Trophoblast cell (in vitro differentiated cells and primary cell): ENCODE data around the gene SPTB.

Experiments
- DNase-seq, 2 donors: peaks; one replicate each; pipeline ENCODE4 v3.0.0-alpha.2; 2016
- H2AFZ ChIP-seq: 2 replicates; pipeline ENCODE4 v1.6.1; 2013; ENCODE audit warnings: low read length, moderate library complexity, mild to moderate bottlenecking; ENCODE audit not compliant: insufficient read depth, poor library complexity
- H2AK5ac ChIP-seq: 2 replicates; pipeline ENCODE4 v1.6.1; 2013; ENCODE audit warnings: mild to moderate bottlenecking, low read length
- H2BK120ac ChIP-seq: 2 replicates; pipeline ENCODE4 v1.6.1; 2013; ENCODE audit warnings: low read length, mild to moderate bottlenecking, moderate library complexity; ENCODE audit not compliant: insufficient read depth, poor library complexity
- H2BK12ac ChIP-seq: 2 replicates; pipeline ENCODE4 v1.6.1; 2013; ENCODE audit warnings: mild to moderate bottlenecking, low read length, moderate library complexity
- H2BK5ac ChIP-seq: 2 replicates; pipeline ENCODE4 v1.6.1; 2013; ENCODE audit warnings: low read length, low read depth, moderate library complexity, mild to moderate bottlenecking; ENCODE audit not compliant: poor library complexity
- H3K14ac ChIP-seq: 2 replicates; pipeline ENCODE4 v1.6.1; 2013; ENCODE audit warnings: mild to moderate bottlenecking, low read length
- H3K18ac ChIP-seq: 2 replicates; pipeline ENCODE4 v1.6.1; 2013; ENCODE audit warnings: mild to moderate bottlenecking, low read length
- H3K23ac ChIP-seq: 2 replicates; pipeline ENCODE4 v1.6.1; 2013; ENCODE audit warnings: low read length
- H3K27ac ChIP-seq: 2 replicates; pipeline ENCODE4 v1.5.1; 2013; ENCODE audit warnings: low read depth, mild to moderate bottlenecking, inconsistent platforms, low read length, moderate library complexity
- H3K27me3 ChIP-seq: 2 replicates; pipeline ENCODE4 v1.6.1; 2013; ENCODE audit warnings: inconsistent platforms, mild to moderate bottlenecking, low read length, moderate library complexity; ENCODE audit not compliant: insufficient read depth
- H3K36me3 ChIP-seq, 2 experiments: 1 replicate in 1 of 2; 2 replicates in 1 of 2; pipeline ENCODE4 v1.6.1; 2013; ENCODE audit warnings: low read length in 2 of 2, mild to moderate bottlenecking in 2 of 2, moderate library complexity in 1 of 2; ENCODE audit not compliant: insufficient read depth in 2 of 2, control insufficient read depth in 1 of 2
- H3K4ac ChIP-seq: 2 replicates; pipeline ENCODE4 v1.6.1; 2013; ENCODE audit warnings: low read depth, mild to moderate bottlenecking, low read length, moderate library complexity
- H3K4me1 ChIP-seq, 2 experiments: 1 replicate in 1 of 2; 2 replicates in 1 of 2; pipeline ENCODE4 v1.6.1; 2013; ENCODE audit warnings: low read length in 2 of 2, mild to moderate bottlenecking in 2 of 2, moderate library complexity in 1 of 2; ENCODE audit not compliant: insufficient read depth in 2 of 2, control insufficient read depth in 1 of 2
- H3K4me2 ChIP-seq: 2 replicates; pipeline ENCODE4 v1.6.1; 2013; ENCODE audit warnings: inconsistent platforms, mild to moderate bottlenecking, low read length, moderate library complexity
- H3K4me3 ChIP-seq: 2 replicates; pipeline ENCODE4 v1.5.1; 2013; ENCODE audit warnings: mild to moderate bottlenecking, low read depth, low read length, inconsistent platforms
- H3K79me1 ChIP-seq: one replicate; pipeline ENCODE4 v1.6.1; 2013; ENCODE audit warnings: low read length
- H3K79me2 ChIP-seq: 2 replicates; pipeline ENCODE4 v1.6.1; 2013; ENCODE audit warnings: low read length, mild to moderate bottlenecking; ENCODE audit not compliant: control insufficient read depth, insufficient read depth, poor library complexity
- H3K9ac ChIP-seq: 2 replicates; pipeline ENCODE4 v1.6.1; 2013; ENCODE audit warnings: mild to moderate bottlenecking, low read length
- H3K9me3 ChIP-seq: 2 replicates; pipeline ENCODE4 v1.6.1; 2013; ENCODE audit warnings: low read depth, mild to moderate bottlenecking, control low read depth, inconsistent platforms, low read length; ENCODE audit not compliant: insufficient read depth
- H4K12ac ChIP-seq: 2 replicates; pipeline ENCODE4 v1.6.1; 2013; ENCODE audit warnings: low read depth, mild to moderate bottlenecking, low read length, moderate library complexity
- H4K8ac ChIP-seq: 2 replicates; pipeline ENCODE4 v1.6.1; 2013; ENCODE audit warnings: low read depth, mild to moderate bottlenecking, low read length, moderate library complexity
- H4K91ac ChIP-seq: one replicate; pipeline ENCODE4 v1.6.1; 2013; ENCODE audit warnings: low read depth, mild to moderate bottlenecking, low read length, moderate library complexity
- WGBS: extraction: QIAGEN DNeasy Blood & Tissue Kit; methylation state at CpG from one replicate; pipeline ENCODE4 v1.1.7; 2013; ENCODE audit warnings: missing lambda C conversion rate; ENCODE audit not compliant: insufficient read length, insufficient coverage; ENCODE audit errors: extremely low coverage; 5-methylcytosine and 5-hydroxymethylcytosine counted together

Gene SPTB

DNA sequence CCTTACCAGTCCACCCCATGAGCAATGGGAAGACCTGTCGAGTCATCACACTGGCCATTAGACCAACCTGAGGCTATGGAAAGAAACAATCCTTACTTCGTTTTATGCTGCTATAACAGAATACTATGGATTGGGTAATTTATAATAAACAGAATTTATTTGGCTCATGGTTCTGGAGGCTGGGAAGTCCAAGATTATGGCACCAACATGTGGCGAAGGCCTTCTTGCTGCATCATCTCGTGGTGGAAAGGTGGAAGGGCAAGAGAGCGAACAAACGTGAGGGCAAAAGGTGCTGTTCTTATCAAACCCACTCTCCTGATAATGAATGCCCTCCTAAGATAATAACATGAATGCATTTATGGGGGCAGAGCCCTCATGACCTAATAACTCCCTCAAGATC, 9.6 kb upstream of the SPTB start:
- no peaks in the 10 kb centered on the region for H3K79me2 ChIP-seq
- no peak overlapping the region for H4K91ac ChIP-seq
- DNase-seq: no peak
- H3K27me3 ChIP-seq: no peaks in the 10 kb centered on the region
- no peaks in the 10 kb centered on the region for H3K9me3 ChIP-seq
- no peak overlapping the region for H3K4me2 ChIP-seq
- H2BK5ac ChIP-seq: no peak overlapping the region
- no peak overlapping the region for H3K14ac ChIP-seq
- no peak overlapping the region for H3K18ac ChIP-seq
- no peak overlapping the region for H3K23ac ChIP-seq
- H3K9ac ChIP-seq: no peak overlapping the region
- H3K79me1 ChIP-seq: no peaks in the 10 kb centered on the region
- no peak overlapping the region for H2BK12ac ChIP-seq
- no peaks in the 10 kb centered on the region for H3K4me1 ChIP-seq
- no peak overlapping the region for H4K12ac ChIP-seq
- H3K4me3 ChIP-seq: no peak overlapping the region
- no peak overlapping the region for H3K4ac ChIP-seq
- H3K27ac ChIP-seq: no peak overlapping the region
- H2AK5ac ChIP-seq: no peak overlapping the region
- no peak overlapping the region for H2BK120ac ChIP-seq
- no peaks in the 10 kb centered on the region for H3K36me3 ChIP-seq
- WGBS: no CpG with 5 or more reads among the region's 6 CpGs
- H4K8ac ChIP-seq: no peak overlapping the region
- H2AFZ ChIP-seq: no peak overlapping the region

DNA sequence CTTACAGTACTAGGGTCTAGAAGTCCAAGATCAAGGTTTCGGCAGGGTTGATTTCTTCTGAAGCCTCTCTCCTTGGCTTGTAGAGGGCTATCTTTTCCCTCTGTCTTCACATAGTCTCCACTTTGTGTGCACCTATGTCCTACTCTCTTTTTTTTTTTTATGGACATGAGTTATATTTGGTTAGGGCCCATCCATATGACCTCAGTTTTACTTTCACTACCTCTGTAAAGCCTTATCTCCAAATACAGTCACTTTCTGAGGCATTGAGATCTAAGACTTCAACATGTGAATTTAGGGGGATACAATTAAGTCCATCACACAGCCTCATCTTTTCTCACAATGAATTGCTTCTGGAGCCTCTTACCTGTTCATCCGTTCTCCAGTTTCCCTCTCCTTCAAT, 5.9 kb upstream of the SPTB start:
- Histone ChIP-seq H2BK5ac (no peak overlapping the region), H4K91ac (no peak overlapping the region), H3K4me3 (no peak overlapping the region), H3K79me2 (no peaks in the 10 kb centered on the region), H2AK5ac (no peak overlapping the region), H3K79me1 (no peaks in the 10 kb centered on the region), H3K27me3 (peaks cover 3% of the 10 kb centered on the region), H3K4me1 (peaks cover 0 to 3% of the 10 kb centered on the region in 2 experiments), H3K27ac (no peak overlapping the region), H2AFZ (no peak overlapping the region), H3K4ac (no peak overlapping the region), H4K8ac (no peak overlapping the region), H3K9ac (no peak overlapping the region), H3K23ac (no peak overlapping the region), H3K9me3 (no peaks in the 10 kb centered on the region), H2BK12ac (no peak overlapping the region), H3K14ac (no peak overlapping the region), H2BK120ac (no peak overlapping the region), H3K18ac (no peak overlapping the region), H4K12ac (no peak overlapping the region), H3K4me2 (no peak overlapping the region), H3K36me3 (no peaks in the 10 kb centered on the region)
- no CpG with 5 or more reads among the region's 2 CpGs for WGBS
- DNase-seq: no peak

DNA sequence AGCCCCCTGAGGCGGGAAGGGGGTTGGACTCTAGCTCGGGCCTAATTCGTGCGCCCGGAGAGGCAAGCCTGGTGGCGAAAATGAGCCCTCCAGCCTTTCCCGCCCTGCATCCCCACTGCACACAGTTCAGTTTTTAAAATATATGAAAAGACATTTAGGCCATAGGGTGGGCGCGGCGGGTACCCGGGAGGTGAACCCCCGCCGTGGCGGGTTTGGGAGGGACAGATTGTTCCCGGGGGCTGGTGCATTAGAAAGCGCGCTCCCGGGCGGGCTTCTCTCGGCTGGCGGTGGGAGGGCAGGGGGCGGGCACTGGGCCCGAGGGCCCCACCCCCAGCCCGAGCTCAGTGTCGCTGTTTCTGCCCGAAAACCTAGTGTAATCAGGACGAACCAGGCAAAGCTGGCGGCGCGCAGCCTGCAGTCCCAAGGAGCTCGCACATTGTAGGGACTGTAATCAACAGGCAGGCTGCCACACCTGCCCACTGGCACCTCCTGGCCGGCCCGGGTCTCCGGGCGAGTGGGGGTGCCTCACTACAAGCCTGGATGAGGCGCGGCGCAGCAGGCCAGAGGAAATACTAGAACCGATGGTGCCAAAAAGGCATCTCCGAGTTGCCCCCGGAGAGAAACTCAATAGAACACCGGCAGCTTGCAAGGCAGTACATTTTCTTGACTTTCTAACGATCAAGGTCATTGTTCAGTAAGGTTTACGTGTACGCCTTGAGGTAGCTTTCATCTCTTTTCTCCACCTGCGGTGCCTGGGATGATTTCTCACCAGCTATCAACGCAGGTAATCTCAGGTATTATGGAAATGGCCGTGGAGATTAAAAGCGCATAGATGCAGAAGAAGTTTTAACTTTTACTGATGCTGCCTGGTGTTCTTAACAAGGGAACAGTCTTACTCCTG, 764 bp upstream of the SPTB start:
- Histone ChIP-seq H3K4me3 (peak overlapping the region; percentile 61), H2AFZ (peak overlapping the region; percentile 4), H2BK5ac (no peak overlapping the region), H4K8ac (no peak overlapping the region), H3K79me1 (no peaks in the 10 kb centered on the region), H2AK5ac (no peak overlapping the region), H3K18ac (no peak overlapping the region), H4K12ac (no peak overlapping the region), H3K14ac (no peak overlapping the region), H3K4ac (no peak overlapping the region), H3K9ac (no peak overlapping the region), H2BK120ac (no peak overlapping the region), H3K9me3 (peaks cover 2% of the 10 kb centered on the region), H3K4me1 (peaks cover 7 to 15% of the 10 kb centered on the region in 2 experiments), H3K27me3 (peaks cover 23% of the 10 kb centered on the region), H3K36me3 (no peaks in the 10 kb centered on the region), H3K27ac (no peak overlapping the region), H3K79me2 (no peaks in the 10 kb centered on the region), H2BK12ac (no peak overlapping the region), H3K4me2 (peak overlapping the region; percentile 85), H3K23ac (no peak overlapping the region), H4K91ac (no peak overlapping the region)
- no CpG with 5 or more reads among the region's 49 CpGs for WGBS
- peak; percentile 1 to 48 for DNase-seq

DNA sequence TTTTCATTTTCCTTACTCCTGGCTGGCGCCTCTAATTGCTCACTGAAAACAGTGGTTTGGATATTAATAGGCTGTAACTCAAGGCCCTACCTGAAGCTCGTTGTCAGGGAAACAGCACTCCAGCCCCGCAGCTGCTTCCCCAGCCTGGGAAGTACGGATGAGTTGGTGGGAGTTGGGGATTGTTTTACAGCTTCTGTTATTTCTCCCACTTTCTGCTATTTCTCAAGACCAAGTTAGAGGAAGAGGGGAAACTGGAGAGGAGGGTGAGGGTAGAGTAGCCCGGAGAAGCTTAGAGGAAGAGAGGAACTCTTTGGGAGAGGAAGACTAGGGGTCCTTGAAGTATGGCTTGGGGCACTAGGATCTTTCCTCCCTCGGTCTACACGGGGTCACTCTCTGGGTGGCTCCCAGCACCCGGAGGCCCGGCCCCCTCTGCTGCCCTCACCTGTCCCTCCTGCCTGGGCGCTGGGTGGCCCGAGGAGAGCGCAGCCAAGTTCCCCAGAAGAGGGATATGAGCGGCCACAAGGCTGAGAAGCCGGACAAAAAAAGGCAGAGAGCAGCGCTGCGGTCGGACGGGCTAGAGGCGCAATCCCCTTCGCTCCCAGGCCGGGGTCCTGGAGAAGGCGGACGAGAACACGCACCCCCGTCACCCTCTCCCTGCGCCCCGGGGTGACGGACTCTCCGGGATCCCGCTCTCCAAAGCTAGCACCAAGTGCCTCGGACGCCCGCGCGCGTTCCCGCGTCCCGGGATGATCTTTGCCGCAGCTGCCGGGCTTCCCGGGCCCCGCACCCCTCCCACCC, 671 bp downstream of the SPTB start:
- H3K4me1 ChIP-seq: peaks cover 7 to 15% of the 10 kb centered on the region in 2 experiments
- WGBS: no CpG with 5 or more reads among the region's 43 CpGs
- no peak overlapping the region for H3K14ac ChIP-seq

More for the DNA sequence above, 671 bp downstream of the SPTB start:
- H2AFZ ChIP-seq: no peak overlapping the region
- H3K36me3 ChIP-seq: no peaks in the 10 kb centered on the region
- H3K4me2 ChIP-seq: peak overlapping the region; percentile 85
- H3K27ac ChIP-seq: no peak overlapping the region
- H3K23ac ChIP-seq: no peak overlapping the region
- H3K79me1 ChIP-seq: no peaks in the 10 kb centered on the region
- no peak overlapping the region for H2AK5ac ChIP-seq
- H4K12ac ChIP-seq: no peak overlapping the region
- no peak overlapping the region for H3K4ac ChIP-seq
- no peak overlapping the region for H2BK5ac ChIP-seq
- no peak for DNase-seq
- H3K27me3 ChIP-seq: peaks cover 23% of the 10 kb centered on the region
- peak overlapping the region; percentile 61 for H3K4me3 ChIP-seq
- no peak overlapping the region for H4K8ac ChIP-seq
- H3K18ac ChIP-seq: no peak overlapping the region
- peaks cover 2% of the 10 kb centered on the region for H3K9me3 ChIP-seq
- H2BK12ac ChIP-seq: no peak overlapping the region
- H3K9ac ChIP-seq: no peak overlapping the region
- no peaks in the 10 kb centered on the region for H3K79me2 ChIP-seq
- H2BK120ac ChIP-seq: no peak overlapping the region
- no peak overlapping the region for H4K91ac ChIP-seq
